22Rv1 (cell line): Measurements from ENCODE around the gene RAB11FIP3.

Experiments
- CTCF ChIP-seq: fragments of 450-650 bp; IDR thresholded peaks from 2 replicates; pipeline ENCODE4 v1.5.1; 2017; ENCODE audit warnings: mild to moderate bottlenecking
- ZFX ChIP-seq: fragments of 450-650 bp; IDR thresholded peaks from 2 replicates; pipeline ENCODE4 v1.6.1; 2017; ENCODE audit warnings: antibody characterized with exemption, borderline replicate concordance

GRCh38 chr16:565419-566330 is 140.2 kb downstream of the RAB11FIP3 start:
- no peak for TF ChIP-seq CTCF
- no peak for TF ChIP-seq ZFX
